ENCODE results near the gene CEP135.

DNA sequence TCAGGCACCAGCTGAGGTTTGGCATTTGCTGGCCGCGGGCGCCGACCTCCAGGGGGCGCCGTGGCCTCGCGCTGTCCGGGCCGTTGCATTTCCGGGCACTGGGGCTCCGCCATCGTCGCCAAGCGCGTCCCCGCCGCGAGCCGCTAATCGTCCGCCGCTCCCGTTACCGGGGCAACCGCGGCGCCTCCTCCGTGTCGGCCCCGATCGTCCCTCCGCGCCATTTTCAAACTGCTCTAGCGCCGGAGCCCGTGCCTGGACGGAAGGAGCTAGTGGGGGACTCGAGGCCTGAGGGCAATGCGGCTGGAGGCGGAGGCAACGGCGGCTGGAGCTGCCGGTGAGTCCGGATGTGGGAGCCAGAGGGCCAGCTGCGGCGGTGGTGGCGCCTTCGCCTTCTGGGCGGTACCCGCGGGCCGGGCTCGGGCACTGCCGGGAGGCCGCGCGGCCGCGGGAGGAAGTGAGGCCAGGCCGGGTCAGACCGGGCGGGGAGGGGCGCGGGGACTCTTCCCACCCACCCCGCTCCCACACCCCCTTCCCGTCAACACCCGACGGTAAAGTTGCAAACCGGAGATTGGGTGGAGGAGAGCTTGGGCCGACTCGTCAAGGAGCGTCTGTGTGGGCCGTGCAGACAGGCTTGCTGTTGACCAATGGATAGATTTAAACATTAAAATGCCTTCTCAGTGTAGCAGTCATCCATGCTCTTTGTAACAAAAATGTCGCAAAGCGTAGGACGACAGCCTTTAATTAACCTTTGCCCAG, at the start of gene CEP135:
- TF ChIP-seq, protein P1, sequence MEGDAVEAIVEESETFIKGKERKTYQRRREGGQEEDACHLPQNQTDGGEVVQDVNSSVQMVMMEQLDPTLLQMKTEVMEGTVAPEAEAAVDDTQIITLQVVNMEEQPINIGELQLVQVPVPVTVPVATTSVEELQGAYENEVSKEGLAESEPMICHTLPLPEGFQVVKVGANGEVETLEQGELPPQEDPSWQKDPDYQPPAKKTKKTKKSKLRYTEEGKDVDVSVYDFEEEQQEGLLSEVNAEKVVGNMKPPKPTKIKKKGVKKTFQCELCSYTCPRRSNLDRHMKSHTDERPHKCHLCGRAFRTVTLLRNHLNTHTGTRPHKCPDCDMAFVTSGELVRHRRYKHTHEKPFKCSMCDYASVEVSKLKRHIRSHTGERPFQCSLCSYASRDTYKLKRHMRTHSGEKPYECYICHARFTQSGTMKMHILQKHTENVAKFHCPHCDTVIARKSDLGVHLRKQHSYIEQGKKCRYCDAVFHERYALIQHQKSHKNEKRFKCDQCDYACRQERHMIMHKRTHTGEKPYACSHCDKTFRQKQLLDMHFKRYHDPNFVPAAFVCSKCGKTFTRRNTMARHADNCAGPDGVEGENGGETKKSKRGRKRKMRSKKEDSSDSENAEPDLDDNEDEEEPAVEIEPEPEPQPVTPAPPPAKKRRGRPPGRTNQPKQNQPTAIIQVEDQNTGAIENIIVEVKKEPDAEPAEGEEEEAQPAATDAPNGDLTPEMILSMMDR (IDR thresholded peaks at IDR 0.05; ENCODE audit: borderline replicate concordance, extremely low read depth, low read length, poor library complexity, severe bottlenecking): peak; percentile 90
- TF ChIP-seq EZH2 (IDR thresholded peaks at IDR 0.05; ENCODE audit: borderline replicate concordance, low read depth, low read length, severe bottlenecking): no peak
